HUDEP-2 (cell line): ENCODE data around the gene LRRC23.
A peak's percentile ranks its signal among the peaks of the same experiment; 100 is the strongest.

Source experiments
- DNase-seq, 76 experiments: peaks; one replicate each; lab custom pipeline; 2025; ENCODE audit not compliant: unreplicated experiment in 76 of 76; lab: John Stamatoyannopoulos, UW

The LRRC23 gene

GRCh38 chr12:6941782-6942181 is 37.2 kb downstream of the LRRC23 start:
- no peak for DNase-seq

GRCh38 chr12:6942331-6942665 is 37.7 kb downstream of the LRRC23 start:
- DNase-seq = no peak

GRCh38 chr12:6943389-6943721 is 38.7 kb downstream of the LRRC23 start:
- DNase-seq = peak in 72 of 76 experiments; percentile 14 to 92 (median 71)

- DNase-seq = peak in 75 of 76 experiments; percentile 31 to 94 (median 82)
Observed at GRCh38 chr12:6943722-6944380, 39.2 kb downstream of the LRRC23 start, which contains the start of the genes C12orf57 and RNU7-1. TSS of gene C12orf57 (plus strand) at chr12:6944022. CDS start at chr12:6944122, 100 bp downstream. TSS of gene RNU7-1 (plus strand) at chr12:6943816.

- peak in 75 of 76 experiments; percentile 37 to 93 (median 84) for DNase-seq
Observed at GRCh38 chr12:6944381-6945186, 40.0 kb downstream of the LRRC23 start.

GRCh38 chr12:6945613-6946012 is 41.0 kb downstream of the LRRC23 start:
- DNase-seq = peak in 1 of 76 experiments; percentile 0

GRCh38 chr12:6946033-6946919 is 41.7 kb downstream of the LRRC23 start:
- DNase-seq = peak in 4 of 76 experiments; percentile 3 to 39 (median 18)

- DNase-seq = no peak
Observed at GRCh38 chr12:6946920-6947374, 42.3 kb downstream of the LRRC23 start.

- no peak for DNase-seq
Observed at GRCh38 chr12:6947615-6948014, 43.0 kb downstream of the LRRC23 start.

GRCh38 chr12:6948873-6949594 is 44.4 kb downstream of the LRRC23 start:
- DNase-seq = peak in 7 of 76 experiments; percentile 1 to 22 (median 12)

- peak in 5 of 76 experiments; percentile 11 to 39 (median 25) for DNase-seq
Observed at GRCh38 chr12:6950401-6950801, 45.8 kb downstream of the LRRC23 start.

- peak in 11 of 76 experiments; percentile 7 to 43 (median 25) for DNase-seq
Observed at GRCh38 chr12:6950811-6951540, 46.4 kb downstream of the LRRC23 start, which contains the start of gene PTPN6. TSS of gene PTPN6 (plus strand) at chr12:6951356. CDS start at chr12:6951513, 157 bp downstream.

- peak in 1 of 76 experiments; percentile 44 for DNase-seq
Observed at GRCh38 chr12:6951551-6952120, 47.0 kb downstream of the LRRC23 start.

- peak in 4 of 76 experiments; percentile 7 to 47 (median 34) for DNase-seq
Observed at GRCh38 chr12:6952121-6952862, 47.7 kb downstream of the LRRC23 start.

- peak in 2 of 76 experiments; percentile 18 to 26 for DNase-seq
Observed at GRCh38 chr12:6952863-6953441, 48.3 kb downstream of the LRRC23 start.

GRCh38 chr12:6953442-6954315 is 49.1 kb downstream of the LRRC23 start:
- DNase-seq = peak in 30 of 76 experiments; percentile 6 to 70 (median 34)
